Endothelial cell of hepatic sinusoid (primary cell): Measurements from ENCODE around the gene TAF8.

Experiments used
- in situ Hi-C: cut with HindIII; loops from 2 replicates; pipeline ENCODE4 v1.10.0; 2017; ENCODE audit warnings: low sequenced_read_pairs

The TAF8 gene

DNA sequence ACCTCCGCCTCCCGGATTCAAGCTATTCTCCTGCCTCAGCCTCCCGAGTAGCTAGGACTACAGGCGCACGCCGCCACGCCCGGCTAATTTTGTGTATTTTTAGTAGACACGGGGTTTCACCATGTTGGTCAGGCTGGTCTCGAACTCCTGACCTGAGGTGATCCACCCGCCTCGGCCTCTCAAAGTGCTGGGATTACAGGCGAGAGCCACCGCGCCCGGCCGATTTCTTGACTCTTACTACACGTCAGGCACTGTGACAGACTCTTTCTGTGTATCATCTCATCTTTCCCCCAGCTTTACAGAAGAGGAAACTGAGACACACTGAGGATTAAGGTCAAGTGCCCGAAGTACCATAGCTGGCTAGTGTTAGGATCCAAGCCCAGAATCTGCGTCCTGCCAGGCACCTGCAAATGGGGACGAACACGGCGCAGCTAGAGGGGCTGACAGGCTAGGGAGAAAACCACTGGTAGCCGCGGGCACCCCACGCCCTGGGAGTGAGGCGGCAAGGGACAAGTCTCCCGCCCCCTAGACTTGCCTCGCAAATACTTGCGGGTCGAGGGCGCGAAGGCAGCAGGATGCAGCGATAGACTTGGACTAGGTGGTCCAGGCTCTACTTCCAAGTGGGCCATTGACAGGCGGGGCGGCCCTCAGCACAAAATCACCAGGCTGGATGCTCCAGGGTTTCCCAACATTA, 1.1 kb upstream of the TAF8 start:
- in situ Hi-C loops, result loop anchor here (25.0 kb wide), 1 partner anchor 262 kb away; the partner anchor contains the start of genes FRS3, PRICKLE4 and TOMM6

- in situ Hi-C loops, result loop anchor here (25.0 kb wide), 1 partner anchor 263 kb away; the partner anchor contains the start of genes FRS3, PRICKLE4 and TOMM6
Measured at GRCh38 chr6:42049948-42050296, 402 bp upstream of the TAF8 start.

- in situ Hi-C loops, result no loop called here
Measured at GRCh38 chr6:42051268-42051653, 937 bp downstream of the TAF8 start.

DNA sequence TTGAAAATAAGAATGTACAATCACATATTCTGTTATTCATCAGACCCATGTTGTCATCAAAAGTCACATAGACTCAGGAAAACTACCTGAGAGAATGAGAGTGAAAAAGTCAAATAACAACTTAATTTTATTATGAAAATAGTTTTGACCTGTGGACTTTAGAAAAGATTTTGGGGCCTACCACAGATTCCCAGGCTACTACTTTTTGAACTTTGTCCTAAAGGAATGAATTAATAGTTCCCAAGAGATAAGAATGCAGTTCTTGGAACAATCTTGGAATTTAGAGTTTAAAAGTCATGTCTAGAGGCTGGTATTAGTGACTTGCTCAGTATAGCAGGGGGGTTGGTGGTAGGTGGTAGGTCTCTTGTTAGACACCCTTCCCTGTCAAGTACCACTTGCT, 3.3 kb downstream of the TAF8 start:
- in situ Hi-C loops, result no loop called here

GRCh38 chr6:42059743-42060142, 9.4 kb downstream of the TAF8 start:
- in situ Hi-C loops, result no loop called here

- in situ Hi-C loops, result no loop called here
Measured at GRCh38 chr6:42066156-42066675, 15.9 kb downstream of the TAF8 start.

GRCh38 chr6:42068173-42068572, 17.8 kb downstream of the TAF8 start:
- in situ Hi-C loops, result no loop called here

- in situ Hi-C loops, result no loop called here
Measured at GRCh38 chr6:42068872-42069522, 18.7 kb downstream of the TAF8 start.

GRCh38 chr6:42071881-42072583, 21.7 kb downstream of the TAF8 start:
- in situ Hi-C loops, result no loop called here

DNA sequence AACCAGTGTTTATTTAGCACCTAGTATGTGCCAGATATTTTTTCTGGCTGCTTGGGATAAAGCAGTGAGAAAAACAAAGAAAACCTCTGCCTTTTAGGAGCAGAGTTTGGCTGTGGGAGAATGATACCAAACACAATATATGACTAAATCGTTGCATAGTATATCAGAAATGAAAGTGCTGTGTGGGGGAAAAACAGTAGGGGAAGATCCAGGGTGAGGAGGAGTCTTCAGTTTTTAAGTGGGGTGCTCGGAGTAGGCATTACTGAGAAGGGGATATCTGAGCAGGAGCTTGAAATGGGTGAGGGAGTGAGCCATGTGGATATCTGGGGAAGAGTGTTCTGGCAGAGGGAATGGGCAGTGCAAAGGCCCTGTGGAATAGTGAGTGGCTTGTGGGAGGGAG, 23.0 kb downstream of the TAF8 start:
- in situ Hi-C loops, result no loop called here

DNA sequence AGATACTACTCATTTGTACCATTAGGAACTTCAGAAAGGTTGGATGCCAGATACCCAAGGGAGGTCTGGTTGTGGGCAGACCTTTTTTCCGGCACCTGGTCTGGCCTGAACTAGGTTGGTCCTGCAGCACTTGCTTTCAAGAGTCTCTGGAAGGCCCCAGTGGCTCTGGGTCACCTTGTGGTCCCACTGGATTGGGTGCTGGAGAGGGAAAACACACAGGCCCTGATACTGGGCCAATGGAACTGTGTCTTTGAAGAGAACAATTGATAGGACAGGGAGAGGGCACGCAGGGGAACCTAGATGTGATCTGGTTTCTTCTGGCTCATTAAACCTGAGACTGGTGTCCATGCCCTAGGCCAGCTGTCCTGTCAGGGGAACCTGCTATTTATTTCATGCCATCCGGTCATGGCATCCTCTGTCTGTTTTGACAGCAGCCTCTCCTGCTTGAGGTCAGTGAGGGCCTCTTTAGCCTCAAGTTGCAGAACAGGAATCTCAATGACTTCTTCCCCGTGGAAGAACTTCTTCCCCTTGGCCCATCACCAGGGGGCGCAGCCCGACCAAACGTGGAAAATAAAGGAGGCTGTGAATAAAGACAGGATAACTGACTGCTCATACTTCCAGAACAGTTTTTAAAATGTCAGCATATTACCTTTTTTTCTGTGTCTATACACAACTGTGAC, 25.0 kb downstream of the TAF8 start:
- in situ Hi-C loops, result no loop called here

DNA sequence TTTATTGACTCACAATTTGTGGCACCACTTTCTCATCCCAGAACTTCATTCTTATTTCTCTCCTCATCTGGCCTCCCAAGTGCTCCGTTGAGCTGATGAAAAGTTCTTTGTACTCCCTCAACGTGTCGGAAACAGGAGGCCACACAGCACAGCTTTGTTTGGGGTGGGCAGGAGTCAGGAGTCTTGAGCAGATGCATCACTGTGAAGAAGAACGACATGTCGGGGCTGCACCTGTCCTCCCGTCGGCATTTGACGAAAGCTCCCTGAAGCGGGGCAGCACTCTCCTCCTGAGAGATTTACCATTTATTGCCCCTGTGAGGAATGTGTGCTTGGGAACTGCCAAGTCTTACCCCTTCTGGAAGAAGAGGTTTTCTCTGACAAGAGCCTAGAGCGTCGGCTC, 28.1 kb downstream of the TAF8 start:
- in situ Hi-C loops, result no loop called here

DNA sequence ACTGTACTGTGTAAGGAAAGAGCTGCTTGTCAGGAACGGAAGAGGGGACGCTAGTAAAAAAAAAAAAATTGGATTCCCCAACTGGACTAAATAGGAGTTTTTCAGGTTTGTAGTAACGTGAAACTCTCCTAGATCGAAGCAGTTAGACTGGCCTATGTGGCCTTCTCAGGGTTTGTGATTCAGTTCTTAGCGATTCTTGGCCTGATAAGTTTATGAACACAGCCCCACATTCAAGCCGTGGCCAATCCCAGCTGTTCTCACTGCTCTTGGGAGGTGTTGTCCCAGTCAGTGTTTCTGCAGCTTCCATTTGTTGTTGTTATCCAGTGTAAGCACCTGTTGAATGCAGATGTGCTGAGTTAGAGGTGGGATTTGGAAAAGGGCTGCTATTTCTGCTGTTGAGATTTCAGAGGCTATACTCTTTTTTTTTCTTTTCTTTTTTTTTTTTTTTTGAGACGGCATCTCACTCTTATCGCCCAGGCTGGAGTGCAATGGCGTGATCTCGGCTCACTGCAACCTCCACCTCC, 29.7 kb downstream of the TAF8 start:
- in situ Hi-C loops, result no loop called here

- in situ Hi-C loops, result no loop called here
Measured at GRCh38 chr6:42083530-42083929, 33.2 kb downstream of the TAF8 start.

DNA sequence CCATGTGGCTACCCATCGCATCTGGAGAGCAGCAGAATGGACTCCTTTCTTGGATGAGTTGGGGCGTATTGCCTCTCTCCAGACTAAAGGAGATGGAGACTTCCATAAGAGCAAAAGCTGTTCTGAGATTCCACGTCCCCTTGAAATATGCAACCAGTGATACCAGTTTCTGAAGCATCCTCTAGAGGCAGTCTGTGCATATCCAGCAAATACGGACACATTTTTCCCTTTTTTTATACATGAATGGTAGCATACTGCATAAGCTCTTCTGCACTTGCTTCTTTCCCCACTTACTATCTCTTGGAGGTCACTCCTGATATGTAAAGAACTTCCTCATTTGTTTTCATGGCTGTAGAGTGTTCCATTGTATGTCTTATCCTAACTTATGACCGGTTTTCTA, 34.6 kb downstream of the TAF8 start:
- in situ Hi-C loops, result loop anchor here (5.0 kb wide), 1 partner anchor 87 kb away; the partner anchor contains the start of gene GUCA1A

- in situ Hi-C loops, result loop anchor here (5.0 kb wide), 1 partner anchor 86 kb away; the partner anchor contains the start of gene GUCA1A
Measured at GRCh38 chr6:42086046-42087035, 36.0 kb downstream of the TAF8 start.

GRCh38 chr6:42088101-42088591, 37.8 kb downstream of the TAF8 start:
- in situ Hi-C loops, result loop anchor here (5.0 kb wide), 1 partner anchor 84 kb away; the partner anchor contains the start of gene GUCA1A

GRCh38 chr6:42090819-42091717, 40.7 kb downstream of the TAF8 start:
- in situ Hi-C loops, result no loop called here

DNA sequence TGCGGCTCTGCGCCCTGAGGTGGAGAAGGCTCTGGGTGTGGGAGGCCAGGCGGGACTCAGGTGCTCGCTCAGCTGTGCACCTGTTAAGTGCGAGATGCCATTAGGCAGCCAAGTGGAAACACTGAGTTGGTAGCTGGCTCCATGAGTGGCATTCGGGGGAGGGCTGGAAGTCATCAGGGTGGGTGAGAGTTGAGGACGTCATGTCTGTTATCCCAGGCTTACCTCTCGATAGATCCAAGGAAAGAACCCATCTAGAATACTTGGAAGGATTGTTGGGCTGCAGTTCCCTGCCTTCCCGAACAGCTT, 41.3 kb downstream of the TAF8 start:
- in situ Hi-C loops, result no loop called here
